GM18526 (cell line): ENCODE measurements around the gene ANKRD33.

Experiments
- POLR2A ChIP-seq: IDR thresholded peaks from 3 replicates; pipeline ENCODE4 v1.6.1; 2011; ENCODE audit not compliant: insufficient read length; ENCODE audit errors: extremely low read depth

Gene ANKRD33

GRCh38 chr12:51911788-51912711, 24.1 kb downstream of the ANKRD33 start:
- TF ChIP-seq POLR2A, result no peak

GRCh38 chr12:51913071-51914033, 25.4 kb downstream of the ANKRD33 start:
- TF ChIP-seq POLR2A, result no peak

GRCh38 chr12:51914034-51914923, 26.4 kb downstream of the ANKRD33 start:
- no peak for TF ChIP-seq POLR2A

GRCh38 chr12:51915003-51915625, 27.2 kb downstream of the ANKRD33 start:
- no peak for TF ChIP-seq POLR2A

GRCh38 chr12:51915951-51916350, 28.0 kb downstream of the ANKRD33 start:
- no peak for TF ChIP-seq POLR2A

GRCh38 chr12:51917041-51917590, 29.2 kb downstream of the ANKRD33 start:
- TF ChIP-seq POLR2A, result no peak

- no peak for TF ChIP-seq POLR2A
Measured at GRCh38 chr12:51917746-51918453, 30.0 kb downstream of the ANKRD33 start.

GRCh38 chr12:51920046-51920445, 32.1 kb downstream of the ANKRD33 start:
- no peak for TF ChIP-seq POLR2A

- no peak for TF ChIP-seq POLR2A
Measured at GRCh38 chr12:51921017-51921725, 33.3 kb downstream of the ANKRD33 start.

- TF ChIP-seq POLR2A, result no peak
Measured at GRCh38 chr12:51922146-51922545, 34.2 kb downstream of the ANKRD33 start.

- no peak for TF ChIP-seq POLR2A
Measured at GRCh38 chr12:51922762-51923505, 35.0 kb downstream of the ANKRD33 start.
